ENCODE data around the gene PSTPIP2. TPM values are rescaled to one million over a fixed set of nuclear protein-coding genes. Genes with fewer than 3 reads are reported as not detected.

PSTPIP2 gene
- total and polyA plus RNA-seq, 2 donors (not counting 1 experiment from before 2014, with no cell fraction given), result 0.42 to 0.76 TPM

- no peak overlapping the region for H2AFZ ChIP-seq (ENCODE audit: insufficient read depth, low read depth, low read length, poor library complexity, severe bottlenecking)
- H3K36me3 ChIP-seq (replicated peaks in 1 of 2; ENCODE audit: control extremely low read depth in 1 of 2, control insufficient read depth in 1 of 2, extremely low read depth in 1 of 2, insufficient read depth in 2 of 2, low read length in 1 of 2), result no peaks in the 10 kb centered on the region
- H3K4me3 ChIP-seq (ENCODE audit: control extremely low read depth in 1 of 5, extremely low read depth in 1 of 5, insufficient read depth in 1 of 5, low read depth in 2 of 5, low read length in 4 of 5), result no peak overlapping the region
- no peaks in the 10 kb centered on the region for H3K4me1 Mint-ChIP-seq
- ATAC-seq (ENCODE audit: low read depth) (no peak), DNase-seq (no peak)
- H4K20me1 ChIP-seq (ENCODE audit: control insufficient read depth, insufficient read depth, low read length, poor library complexity, severe bottlenecking), result no peaks in the 10 kb centered on the region
- H3K9ac ChIP-seq (ENCODE audit: low read length), result no peak overlapping the region
- POLR2A ChIA-PET, result no interaction called here
- peaks cover 8% of the 10 kb centered on the region for H3K27me3 Mint-ChIP-seq
- intact Hi-C loops (cut with micrococcal nuclease), result no loop called here
- no peak overlapping the region for H3K4me2 ChIP-seq (replicated peaks; ENCODE audit: low read depth, low read length, poor library complexity, severe bottlenecking)
- H3K79me2 ChIP-seq (ENCODE audit: control insufficient read depth, insufficient read depth, low read length), result no peaks in the 10 kb centered on the region
- no peaks in the 10 kb centered on the region for H3K4me1 ChIP-seq (ENCODE audit: control insufficient read depth in 2 of 2, insufficient read depth in 2 of 2, low read length in 2 of 2)
- 95% methylated on average over 2 of the region's 3 CpGs for WGBS (ENCODE audit: insufficient coverage)
- no peaks in the 10 kb centered on the region for H3K27me3 ChIP-seq (replicated peaks in 1 of 4; ENCODE audit: control extremely low read depth in 1 of 4, control insufficient read depth in 3 of 4, insufficient read depth in 4 of 4, low read length in 3 of 4)
- no peak overlapping the region for H3K27ac ChIP-seq (ENCODE audit: low read length in 2 of 2)
- no peak overlapping the region for H3K27ac Mint-ChIP-seq
- H3K4me3 Mint-ChIP-seq, result no peak overlapping the region
- H3K9me3 Mint-ChIP-seq (ENCODE audit: insufficient read depth), result no peaks in the 10 kb centered on the region
- no peaks in the 10 kb centered on the region for H3K9me3 ChIP-seq (ENCODE audit: control extremely low read depth in 1 of 3, control insufficient read depth in 2 of 3, insufficient read depth in 1 of 3, low read length in 2 of 3)
- CTCF ChIA-PET, result no interaction called here
- TF ChIP-seq EZH2 (IDR thresholded peaks at IDR 0.05; ENCODE audit: borderline replicate concordance, insufficient read depth, low read depth, low read length, poor library complexity, severe bottlenecking) (no peak), CTCF (IDR thresholded peaks at IDR 0.05) (no peak)
These were observed 52.1 kb downstream of the PSTPIP2 start for GRCh38 chr18:46019936-46020335.

GRCh38 chr18:46013484-46014189, 58.4 kb downstream of the PSTPIP2 start:
- 100% methylated on average over 3 of the region's 5 CpGs for WGBS (ENCODE audit: insufficient coverage)
- Mint-ChIP-seq H3K9me3 (ENCODE audit: insufficient read depth) (no peaks in the 10 kb centered on the region), H3K4me1 (peaks cover 8% of the 10 kb centered on the region), H3K4me3 (no peak overlapping the region), H3K27ac (no peak overlapping the region), H3K27me3 (peaks cover 3% of the 10 kb centered on the region)
- no peak for TF ChIP-seq CTCF (IDR thresholded peaks at IDR 0.05)
- no peak for TF ChIP-seq EZH2 (IDR thresholded peaks at IDR 0.05; ENCODE audit: borderline replicate concordance, insufficient read depth, low read depth, low read length, poor library complexity, severe bottlenecking)
- ATAC-seq (ENCODE audit: low read depth), result no peak
- no peak overlapping the region for H3K9ac ChIP-seq (ENCODE audit: low read length)
- no peaks in the 10 kb centered on the region for H3K27me3 ChIP-seq (replicated peaks in 1 of 4; ENCODE audit: control extremely low read depth in 1 of 4, control insufficient read depth in 3 of 4, insufficient read depth in 4 of 4, low read length in 3 of 4)
- H3K36me3 ChIP-seq (replicated peaks in 1 of 2; ENCODE audit: control extremely low read depth in 1 of 2, control insufficient read depth in 1 of 2, extremely low read depth in 1 of 2, insufficient read depth in 2 of 2, low read length in 1 of 2), result no peaks in the 10 kb centered on the region
- peaks cover 0 to 12% of the 10 kb centered on the region in 2 donors for H3K4me1 ChIP-seq (ENCODE audit: control insufficient read depth in 2 of 2, insufficient read depth in 2 of 2, low read length in 2 of 2)
- no peak overlapping the region for H3K4me3 ChIP-seq (ENCODE audit: control extremely low read depth in 1 of 5, extremely low read depth in 1 of 5, insufficient read depth in 1 of 5, low read depth in 2 of 5, low read length in 4 of 5)
- no peaks in the 10 kb centered on the region for H4K20me1 ChIP-seq (ENCODE audit: control insufficient read depth, insufficient read depth, low read length, poor library complexity, severe bottlenecking)
- H3K9me3 ChIP-seq (ENCODE audit: control extremely low read depth in 1 of 3, control insufficient read depth in 2 of 3, insufficient read depth in 1 of 3, low read length in 2 of 3), result no peaks in the 10 kb centered on the region
- ChIA-PET CTCF (no interaction called here), POLR2A (no interaction called here)
- H3K79me2 ChIP-seq (ENCODE audit: control insufficient read depth, insufficient read depth, low read length), result no peaks in the 10 kb centered on the region
- no peak overlapping the region for H2AFZ ChIP-seq (ENCODE audit: insufficient read depth, low read depth, low read length, poor library complexity, severe bottlenecking)
- H3K4me2 ChIP-seq (replicated peaks; ENCODE audit: low read depth, low read length, poor library complexity, severe bottlenecking), result no peak overlapping the region
- DNase-seq, result peak; percentile 14
- intact Hi-C loops (cut with micrococcal nuclease), result no loop called here
- no peak overlapping the region for H3K27ac ChIP-seq (ENCODE audit: low read length in 2 of 2)

All from B cell (primary cell).